Adrenal gland (tissue), 12 donors: ENCODE data around the gene COQ10B. TPM values are rescaled to one million over a fixed set of nuclear protein-coding genes. Genes with fewer than 3 reads are reported as not detected.

Experiments used
- DNase-seq, 7 donors: peaks; one replicate each; pipeline ENCODE4 v3.0.0-alpha.2; 2019 to 2020
- H3K27ac ChIP-seq, 5 donors: fragments of 200-600 bp; sonication (generic) in 4 of 5; 1 replicate in 3 of 5; 2 replicates in 2 of 5; pipeline versions ENCODE4 v1.5.1 to v1.8.0; 2016 to 2020; ENCODE audit warnings: mild to moderate bottlenecking in 1 of 5
- H3K27me3 ChIP-seq: fragments of 200-600 bp; 2 replicates; pipeline ENCODE4 v1.8.0; 2021
- H3K36me3 ChIP-seq, 2 donors: fragments of 200-600 bp; replicated peaks in 1 of 2; 1 replicate in 1 of 2; 2 replicates in 1 of 2; pipeline versions ENCODE4 v1.5.1 to v1.8.0; 2018 to 2022
- H3K4me1 ChIP-seq, 2 donors: fragments of 200-600 bp; replicated peaks in 1 of 2; 1 replicate in 1 of 2; 2 replicates in 1 of 2; pipeline versions ENCODE4 v1.5.1 to v1.8.0; 2018 to 2021
- H3K4me3 ChIP-seq, 4 donors: fragments of 200-600 bp; sonication (generic) in 3 of 4; one replicate each; pipeline ENCODE4 v1.5.1; 2016 to 2018
- H3K9me3 ChIP-seq, 3 donors: fragments of 200-600 bp; sonication (generic) in 1 of 3; replicated peaks in 1 of 3; 1 replicate in 2 of 3; 2 replicates in 1 of 3; pipeline versions ENCODE4 v1.5.1 to v1.8.0; 2016 to 2021
- POLR2A ChIP-seq, 2 donors: fragments of 450-650 bp; IDR thresholded peaks; one replicate each; pipeline ENCODE4 v1.6.1; 2017; ENCODE audit warnings: antibody characterized with exemption in 2 of 2, mild to moderate bottlenecking in 2 of 2, moderate library complexity in 1 of 2
- WGBS, 4 donors: extraction: QIAGEN DNeasy Blood & Tissue Kit in 2 of 4; methylation state at CpG; one replicate each; pipeline versions ENCODE4 v1.1.5 to v1.1.7; 2013 to 2017; 5-methylcytosine and 5-hydroxymethylcytosine counted together
- intact Hi-C, 2 donors: fragments of 100-400 bp; cut with DNase I; formaldehyde crosslinking; loops; one replicate each; pipeline versions ENCODE4 v1.14.1 to v1.15.0; 2022 to 2023
- polyA plus RNA-seq, 3 donors: library from polyadenylated mRNA; stranded (reverse); fragments of 200-250 nt in 2 of 3; fragments of 350-450 nt in 1 of 3; fragmentation: Illumina TruSeq in 1 of 3; extraction: RNeasy Lipid Tissue Mini Kit (QIAGEN cat#74804) in 1 of 3; gene quantifications; one replicate each; pipeline ENCODE4 v1.2.3, GENCODE V29; 2013 to 2014
- total RNA-seq, 9 donors: library from RNA; depleted of rRNA in 4 of 9; stranded (reverse); fragments of >200 nt in 4 of 9; fragments of 120-200 nt in 1 of 9; fragmentation: NEBNext Ultra II Directional in 1 of 9; extraction: Animal tissue kit (Norgen Biotek cat#: 25700) in 1 of 9; gene quantifications; one replicate each; pipeline versions ENCODE4 v1.1.0 to v1.2.4, GENCODE V29; 2013 to 2023
- TF ChIP-seq, protein P1 (sequence below), 6 experiments: fragments of 450-650 bp in 4 of 6; fragments of 200-600 bp in 2 of 6; sonication (generic) in 1 of 6; IDR thresholded peaks; 1 replicate in 5 of 6; 2 replicates in 1 of 6; pipeline versions ENCODE4 v1.5.1 to v1.8.0; 2016 to 2021; ENCODE audit warnings: antibody characterized with exemption in 6 of 6, mild to moderate bottlenecking in 2 of 6, moderate library complexity in 1 of 6
- donor health status: healthy with polysubstance abuse.
- donor health status: Bipolar disorder and iron deficiency.
- donor health status: DM: yes; HTN: yes; CAD: no.
- donor health status: DM: no; HTN: no; CAD: no.
- donor health status: DM: no; HTN: no; CAD: no.
- donor health status: DM: yes; HTN: yes; CAD: no.

Gene COQ10B
- total and polyA plus RNA-seq, 12 donors: 22.3 to 63.5 (median 37.8) TPM

DNA sequence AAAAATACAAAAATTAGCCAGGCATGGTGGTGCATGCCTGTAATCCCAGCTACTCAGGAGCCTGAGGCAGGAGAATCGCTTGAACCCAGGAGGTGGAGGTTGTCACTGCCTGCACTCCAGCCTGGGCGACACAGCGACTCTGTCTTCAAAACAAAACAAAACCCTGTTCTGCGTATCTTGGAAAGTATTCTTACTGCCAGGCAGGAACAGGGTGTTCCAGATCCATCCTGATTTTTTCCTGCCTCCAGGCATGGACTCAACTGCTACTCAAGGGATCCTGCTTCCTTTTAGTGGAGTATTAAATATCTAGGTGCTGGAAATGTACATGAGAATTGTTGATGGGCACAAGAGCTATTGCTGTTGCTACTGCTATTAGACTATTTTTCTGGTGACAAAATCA lies 34.0 kb downstream of the COQ10B start:
- TF ChIP-seq, protein P1, sequence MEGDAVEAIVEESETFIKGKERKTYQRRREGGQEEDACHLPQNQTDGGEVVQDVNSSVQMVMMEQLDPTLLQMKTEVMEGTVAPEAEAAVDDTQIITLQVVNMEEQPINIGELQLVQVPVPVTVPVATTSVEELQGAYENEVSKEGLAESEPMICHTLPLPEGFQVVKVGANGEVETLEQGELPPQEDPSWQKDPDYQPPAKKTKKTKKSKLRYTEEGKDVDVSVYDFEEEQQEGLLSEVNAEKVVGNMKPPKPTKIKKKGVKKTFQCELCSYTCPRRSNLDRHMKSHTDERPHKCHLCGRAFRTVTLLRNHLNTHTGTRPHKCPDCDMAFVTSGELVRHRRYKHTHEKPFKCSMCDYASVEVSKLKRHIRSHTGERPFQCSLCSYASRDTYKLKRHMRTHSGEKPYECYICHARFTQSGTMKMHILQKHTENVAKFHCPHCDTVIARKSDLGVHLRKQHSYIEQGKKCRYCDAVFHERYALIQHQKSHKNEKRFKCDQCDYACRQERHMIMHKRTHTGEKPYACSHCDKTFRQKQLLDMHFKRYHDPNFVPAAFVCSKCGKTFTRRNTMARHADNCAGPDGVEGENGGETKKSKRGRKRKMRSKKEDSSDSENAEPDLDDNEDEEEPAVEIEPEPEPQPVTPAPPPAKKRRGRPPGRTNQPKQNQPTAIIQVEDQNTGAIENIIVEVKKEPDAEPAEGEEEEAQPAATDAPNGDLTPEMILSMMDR (IDR thresholded peaks at IDR 0.05): no peak
- TF ChIP-seq POLR2A (IDR thresholded peaks at IDR 0.05): no peak
- WGBS, 4 donors: 77 to 88% (median 85%) methylated on average over 3 to 4 of the region's 4 CpGs
- intact Hi-C loops: no loop called here
- peak overlapping the region in 1 of 5 donors; percentile 32 for H3K27ac ChIP-seq
- H3K36me3 ChIP-seq: peaks cover 0 to 68% of the 10 kb centered on the region in 2 donors
- no peak overlapping the region for H3K4me3 ChIP-seq
- peaks cover 0 to 11% (median 0%) of the 10 kb centered on the region in 3 donors for H3K9me3 ChIP-seq
- H3K4me1 ChIP-seq: peaks cover 0 to 4% of the 10 kb centered on the region in 2 donors
- H3K27me3 ChIP-seq: no peaks in the 10 kb centered on the region
- no peak for DNase-seq

DNA sequence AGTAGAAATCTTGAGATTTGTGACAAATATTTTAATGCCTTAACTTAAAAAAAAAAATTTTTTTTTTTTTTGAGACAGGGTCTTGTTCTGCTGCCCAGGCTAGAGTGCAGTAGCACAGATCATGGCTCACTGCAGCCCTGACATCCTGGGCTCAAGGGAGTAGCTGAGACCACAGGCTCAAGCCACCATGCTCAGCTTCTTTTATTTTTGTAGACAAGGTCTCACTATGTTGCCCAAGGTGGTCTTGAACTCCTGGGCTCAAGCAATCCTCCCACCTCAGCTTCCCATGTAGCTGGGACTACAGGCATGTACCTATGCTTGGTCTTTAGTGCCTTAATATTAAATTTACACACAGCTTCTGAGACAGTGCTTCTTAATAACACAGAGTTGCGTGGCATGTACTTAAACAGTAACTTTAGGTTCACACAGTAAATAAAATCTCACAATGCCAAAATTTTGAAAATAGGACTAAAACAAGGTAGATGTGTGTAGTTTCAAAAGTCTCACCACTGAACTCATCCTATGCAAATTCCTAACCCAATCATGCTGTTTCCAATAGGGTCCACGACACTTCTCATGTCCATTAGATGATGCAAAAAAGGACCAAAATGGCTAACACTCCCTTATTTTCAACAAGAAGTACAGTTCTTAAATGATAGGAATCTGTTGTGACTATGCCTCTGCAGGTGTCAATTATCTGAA lies 42.2 kb downstream of the COQ10B start:
- TF ChIP-seq, protein P1 (IDR thresholded peaks at IDR 0.05): no peak
- TF ChIP-seq POLR2A (IDR thresholded peaks at IDR 0.05): no peak
- peaks cover 0 to 71% of the 10 kb centered on the region in 2 donors for H3K36me3 ChIP-seq
- WGBS, 4 donors: 68 to 72% (median 70%) methylated on average over 2 of the region's 2 CpGs
- no peaks in the 10 kb centered on the region for H3K9me3 ChIP-seq
- intact Hi-C loops: no loop called here
- no peak overlapping the region for H3K4me3 ChIP-seq
- H3K4me1 ChIP-seq: peaks cover 21 to 45% of the 10 kb centered on the region in 2 donors
- DNase-seq: no peak
- peak overlapping the region in 1 of 5 donors; percentile 99 for H3K27ac ChIP-seq
- no peaks in the 10 kb centered on the region for H3K27me3 ChIP-seq

DNA sequence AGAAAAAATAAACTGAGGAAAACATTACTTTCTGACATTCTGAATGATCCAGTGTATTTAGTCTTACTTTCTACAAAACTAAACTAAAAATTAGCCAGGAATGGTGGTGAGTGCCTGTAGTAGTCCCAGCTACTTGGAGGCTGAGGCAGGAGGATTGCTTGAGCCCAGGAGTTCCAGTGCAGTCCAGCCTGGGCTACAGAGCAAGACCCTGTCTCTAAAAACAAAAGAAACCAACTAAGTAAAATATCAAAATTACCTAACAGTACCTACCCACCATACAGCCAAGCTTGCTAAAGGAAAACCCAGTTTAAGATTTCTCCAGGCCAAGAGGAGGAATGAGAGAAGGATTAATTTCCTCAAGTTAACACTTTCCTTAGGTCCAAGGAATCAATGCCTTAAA lies 43.3 kb downstream of the COQ10B start:
- DNase-seq: no peak
- no peak for TF ChIP-seq POLR2A (IDR thresholded peaks at IDR 0.05)
- TF ChIP-seq, protein P1 (IDR thresholded peaks at IDR 0.05): no peak
- no peak overlapping the region for H3K4me3 ChIP-seq
- peak overlapping the region in 3 of 5 donors; percentile 12 to 99 (median 98) for H3K27ac ChIP-seq
- H3K9me3 ChIP-seq: no peaks in the 10 kb centered on the region
- intact Hi-C loops: no loop called here
- peaks cover 29 to 50% of the 10 kb centered on the region in 2 donors for H3K4me1 ChIP-seq
- peaks cover 0 to 60% of the 10 kb centered on the region in 2 donors for H3K36me3 ChIP-seq
- H3K27me3 ChIP-seq: no peaks in the 10 kb centered on the region

DNA sequence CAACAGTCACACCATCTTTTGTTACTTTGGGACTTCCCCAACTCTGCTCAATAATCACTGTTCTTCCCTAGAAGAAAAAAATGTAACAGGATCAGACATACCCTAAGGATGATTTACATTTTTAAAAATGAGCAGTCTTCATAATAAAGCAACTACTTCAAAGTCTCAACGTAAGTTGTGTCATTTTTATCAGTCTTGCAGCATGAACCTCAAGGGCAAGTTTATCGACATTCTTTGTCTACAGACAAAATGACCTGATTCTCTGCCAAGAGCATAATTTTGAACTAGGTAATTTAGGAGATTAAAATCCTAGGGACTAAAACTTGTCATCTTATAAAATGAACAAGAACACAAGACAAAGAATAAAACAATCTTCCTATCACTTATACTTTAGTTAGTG lies 44.0 kb downstream of the COQ10B start:
- H3K4me1 ChIP-seq: peaks cover 31 to 57% of the 10 kb centered on the region in 2 donors
- no peaks in the 10 kb centered on the region for H3K27me3 ChIP-seq
- peak overlapping the region in 4 of 5 donors; percentile 92 to 99 (median 97) for H3K27ac ChIP-seq
- WGBS, 4 donors: 22 to 27% (median 26%) methylated on average over 2 of the region's 2 CpGs
- intact Hi-C loops: no loop called here
- H3K9me3 ChIP-seq: no peaks in the 10 kb centered on the region
- H3K36me3 ChIP-seq: peaks cover 0 to 53% of the 10 kb centered on the region in 2 donors
- peak overlapping the region in 1 of 4 donors; percentile 68 for H3K4me3 ChIP-seq
- no peak for DNase-seq
- TF ChIP-seq POLR2A (IDR thresholded peaks at IDR 0.05): no peak
